ENCODE results near the gene DCLK1.

GRCh38 chr13:35793823-35794222, 337.4 kb downstream of the DCLK1 start:
- no peak for TF ChIP-seq POLR2A (IDR thresholded peaks at IDR 0.05)
- no peak for TF ChIP-seq CTCF (IDR thresholded peaks at IDR 0.05)
